Right lung (tissue), 5 donors: Measurements from ENCODE around the gene SLC12A3. TPM values are rescaled to one million over a fixed set of nuclear protein-coding genes. Genes with fewer than 3 reads are reported as not detected.
A peak's percentile ranks its signal among the peaks of the same experiment; 100 is the strongest.

Experiments
- DNase-seq, 2 donors: peaks; one replicate each; pipeline ENCODE4 v3.0.0-alpha.2; 2013
- polyA plus RNA-seq, 5 donors: library from polyadenylated mRNA; unstranded; fragments of 120-200 nt; gene quantifications; one replicate each; pipeline versions ENCODE4 v1.2.1 to v1.2.3, GENCODE V29; 2013; ENCODE audit warnings: inconsistent platforms in 1 of 5, low replicate concordance in 1 of 5; ENCODE audit not compliant: insufficient read length in 5 of 5, insufficient read depth in 1 of 5

The SLC12A3 gene
- polyA plus RNA-seq, 5 donors = 0.05 to 0.34 (median 0.08) TPM

- DNase-seq = no peak
These were observed 17.7 kb upstream of the SLC12A3 start for GRCh38 chr16:56847173-56847910.

GRCh38 chr16:56848029-56848936, 16.7 kb upstream of the SLC12A3 start:
- DNase-seq = no peak

- DNase-seq = no peak
These were observed 15.9 kb upstream of the SLC12A3 start for GRCh38 chr16:56848955-56849689.

- DNase-seq = peak; percentile 57 to 63
These were observed 15.0 kb upstream of the SLC12A3 start for GRCh38 chr16:56849690-56850680.

- no peak for DNase-seq
These were observed 13.2 kb upstream of the SLC12A3 start for GRCh38 chr16:56851671-56852400.

- no peak for DNase-seq
These were observed 12.6 kb upstream of the SLC12A3 start for GRCh38 chr16:56852401-56852730.

- no peak for DNase-seq
These were observed 12.0 kb upstream of the SLC12A3 start for GRCh38 chr16:56852968-56853367.

- no peak for DNase-seq
These were observed 9.8 kb upstream of the SLC12A3 start for GRCh38 chr16:56855201-56855600.

- no peak for DNase-seq
These were observed 9.1 kb upstream of the SLC12A3 start for GRCh38 chr16:56855946-56856345.

GRCh38 chr16:56856876-56857447, 8.0 kb upstream of the SLC12A3 start:
- no peak for DNase-seq

GRCh38 chr16:56858374-56858773, 6.6 kb upstream of the SLC12A3 start:
- no peak for DNase-seq

- no peak for DNase-seq
These were observed 5.4 kb upstream of the SLC12A3 start for GRCh38 chr16:56859636-56860035.

- no peak for DNase-seq
These were observed 4.6 kb upstream of the SLC12A3 start for GRCh38 chr16:56860226-56861020.

- DNase-seq = peak in 1 of 2 donors; percentile 35
These were observed 3.9 kb upstream of the SLC12A3 start for GRCh38 chr16:56861092-56861610.

- DNase-seq = no peak
These were observed 3.3 kb upstream of the SLC12A3 start for GRCh38 chr16:56861756-56862155.

GRCh38 chr16:56862776-56863175, 2.2 kb upstream of the SLC12A3 start:
- DNase-seq = no peak

GRCh38 chr16:56865394-56866062, 521 bp downstream of the SLC12A3 start:
- no peak for DNase-seq
